IMR-90 (cell line): Measurements from ENCODE around the gene PAPSS1.

Experiments
- CEBPB ChIP-seq: IDR thresholded peaks from 2 replicates; pipeline ENCODE4 v1.6.1; 2012; ENCODE audit warnings: low read depth, low read length, improper control_type of control experiment
- CHD1 ChIP-seq: IDR thresholded peaks from 2 replicates; pipeline ENCODE4 v1.6.1; 2012; ENCODE audit warnings: low read depth, low read length, improper control_type of control experiment
- CTCF ChIP-seq: conservative IDR thresholded peaks from 2 replicates; pipeline ENCODE4 v1.5.1; 2012; ENCODE audit warnings: mild to moderate bottlenecking, low read depth, low read length, improper control_type of control experiment
- ELK1 ChIP-seq: fragments of 150-350 bp; IDR thresholded peaks from 2 replicates; pipeline ENCODE4 v1.6.1; 2016; ENCODE audit warnings: low read depth, mild to moderate bottlenecking, low read length, moderate library complexity, borderline replicate concordance
- FOS ChIP-seq: fragments of 150-350 bp; IDR thresholded peaks from 2 replicates; pipeline ENCODE4 v1.6.1; 2016; ENCODE audit warnings: low read depth, low read length
- MAZ ChIP-seq: IDR thresholded peaks from 2 replicates; pipeline ENCODE4 v1.6.1; 2012; ENCODE audit warnings: low read depth, mild to moderate bottlenecking, low read length, improper control_type of control experiment, moderate library complexity, borderline replicate concordance
- MXI1 ChIP-seq: IDR thresholded peaks from 2 replicates; pipeline ENCODE4 v1.6.1; 2012; ENCODE audit warnings: low read depth, mild to moderate bottlenecking, low read length, moderate library complexity, borderline replicate concordance
- POLR2A ChIP-seq: IDR thresholded peaks from 2 replicates; pipeline ENCODE4 v1.6.1; 2012; ENCODE audit warnings: mild to moderate bottlenecking, low read depth, low read length
- RAD21 ChIP-seq: IDR thresholded peaks from 2 replicates; pipeline ENCODE4 v1.6.1; 2012; ENCODE audit warnings: low read length, improper control_type of control experiment
- RCOR1 ChIP-seq: IDR thresholded peaks from 2 replicates; pipeline ENCODE4 v1.6.1; 2012; ENCODE audit warnings: mild to moderate bottlenecking, low read length, improper control_type of control experiment; ENCODE audit not compliant: insufficient replicate concordance
- RFX5 ChIP-seq: IDR thresholded peaks from 2 replicates; pipeline ENCODE4 v1.8.0; 2012; ENCODE audit warnings: low read depth, mild to moderate bottlenecking, low read length, moderate library complexity
- SMC3 ChIP-seq: fragments of 150-350 bp; IDR thresholded peaks from 2 replicates; pipeline ENCODE4 v1.6.1; 2016; ENCODE audit warnings: low read depth, mild to moderate bottlenecking, antibody characterized with exemption, low read length, moderate library complexity

DNA sequence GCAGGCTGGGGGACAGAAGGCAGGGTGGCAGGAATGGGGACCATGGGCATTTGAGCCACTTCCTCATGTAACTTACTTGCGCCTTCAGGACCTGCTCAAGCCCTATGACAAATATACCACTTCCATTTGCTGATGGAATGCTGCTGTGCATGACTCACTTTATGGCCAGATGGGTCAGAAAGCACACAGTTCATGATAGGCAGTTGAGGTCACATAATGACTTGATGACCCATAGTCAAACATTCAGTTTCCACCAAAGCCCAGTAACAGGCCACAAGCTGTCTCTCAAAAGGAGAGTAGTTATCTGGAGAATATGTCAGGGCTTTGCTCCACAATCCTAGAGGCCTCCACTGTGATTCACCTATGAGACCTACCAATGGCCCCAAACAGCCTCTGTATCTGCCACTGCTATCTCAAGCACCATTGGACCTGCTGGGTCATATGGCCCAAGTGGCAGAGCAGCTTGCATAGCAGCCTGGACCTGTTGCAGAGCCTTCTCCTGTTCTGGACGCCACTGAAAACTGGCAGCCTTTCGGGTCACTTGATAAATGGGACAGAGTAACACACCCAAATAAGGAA is 5.3 kb upstream of the PAPSS1 start:
- no peak for TF ChIP-seq CTCF
- TF ChIP-seq POLR2A = no peak
- no peak for TF ChIP-seq MAZ
- no peak for TF ChIP-seq SMC3
- TF ChIP-seq CHD1 = no peak
- TF ChIP-seq CEBPB = no peak
- no peak for TF ChIP-seq MXI1
- TF ChIP-seq RFX5 = no peak
- no peak for TF ChIP-seq FOS
- no peak for TF ChIP-seq RAD21
- no peak for TF ChIP-seq ELK1
- TF ChIP-seq RCOR1 = no peak
